ENCODE measurements around the gene CSGALNACT2.
"Not testable (repeated sequence)": the region's sequence is repeated elsewhere in the genome, so short reads cannot be mapped to it uniquely, and the experiment has no call there.

CSGALNACT2 gene

GRCh38 chr10:43167498-43167889 is 29.2 kb downstream of the CSGALNACT2 start:
- Mint-ChIP-seq H3K4me1 (peaks cover 34% of the 10 kb centered on the region), H3K27ac (no peak overlapping the region), H3K9me3 (no peaks in the 10 kb centered on the region), H3K27me3 (no peaks in the 10 kb centered on the region), H3K4me3 (no peak overlapping the region)
- DNase-seq (no peak), ATAC-seq (no peak)

- no peak for ATAC-seq
- Mint-ChIP-seq H3K4me1 (peaks cover 28% of the 10 kb centered on the region), H3K27me3 (no peaks in the 10 kb centered on the region), H3K9me3 (no peaks in the 10 kb centered on the region), H3K4me3 (no peak overlapping the region), H3K27ac (peak overlapping the region in 1 of 2 donors; percentile 35)
- no peak for DNase-seq
These were observed 32.2 kb downstream of the CSGALNACT2 start for GRCh38 chr10:43170491-43170890.

- H3K4me1 Mint-ChIP-seq, result peaks cover 14% of the 10 kb centered on the region
- no peak for DNase-seq
- H3K4me3 Mint-ChIP-seq, result no peak overlapping the region
- ATAC-seq, result peak; percentile 70
- H3K27me3 Mint-ChIP-seq, result no peaks in the 10 kb centered on the region
- peak overlapping the region in 1 of 2 donors; percentile 55 for H3K27ac Mint-ChIP-seq
- no peaks in the 10 kb centered on the region for H3K9me3 Mint-ChIP-seq
These were observed 34.4 kb downstream of the CSGALNACT2 start for GRCh38 chr10:43172645-43173044.

GRCh38 chr10:43173120-43173519 is 34.9 kb downstream of the CSGALNACT2 start:
- no peak for DNase-seq
- ATAC-seq, result no peak
- peaks cover 14% of the 10 kb centered on the region for H3K4me1 Mint-ChIP-seq
- H3K27ac Mint-ChIP-seq, result peak overlapping the region in 1 of 2 donors; percentile 55
- H3K27me3 Mint-ChIP-seq, result no peaks in the 10 kb centered on the region
- H3K4me3 Mint-ChIP-seq, result no peak overlapping the region
- H3K9me3 Mint-ChIP-seq, result no peaks in the 10 kb centered on the region

GRCh38 chr10:43174969-43175368 is 36.7 kb downstream of the CSGALNACT2 start:
- H3K27ac Mint-ChIP-seq, result no peak overlapping the region
- ATAC-seq (no peak), DNase-seq (no peak)
- no peak overlapping the region for H3K4me3 Mint-ChIP-seq
- H3K9me3 Mint-ChIP-seq, result no peaks in the 10 kb centered on the region
- peaks cover 14% of the 10 kb centered on the region for H3K4me1 Mint-ChIP-seq
- no peaks in the 10 kb centered on the region for H3K27me3 Mint-ChIP-seq

- Mint-ChIP-seq H3K4me1 (peaks cover 14% of the 10 kb centered on the region), H3K9me3 (no peaks in the 10 kb centered on the region), H3K4me3 (no peak overlapping the region), H3K27me3 (no peaks in the 10 kb centered on the region), H3K27ac (no peak overlapping the region)
- DNase-seq (no peak), ATAC-seq (no peak)
These were observed 38.0 kb downstream of the CSGALNACT2 start for GRCh38 chr10:43176271-43176670.

- Mint-ChIP-seq H3K27me3 (no peaks in the 10 kb centered on the region), H3K4me1 (peaks cover 5% of the 10 kb centered on the region), H3K9me3 (no peaks in the 10 kb centered on the region), H3K27ac (no peak overlapping the region), H3K4me3 (no peak overlapping the region)
- ATAC-seq, result no peak
- DNase-seq, result no peak
These were observed 39.4 kb downstream of the CSGALNACT2 start for GRCh38 chr10:43177595-43177994.

- Mint-ChIP-seq H3K4me3 (no peak overlapping the region), H3K27ac (no peak overlapping the region), H3K9me3 (no peaks in the 10 kb centered on the region), H3K4me1 (no peaks in the 10 kb centered on the region), H3K27me3 (no peaks in the 10 kb centered on the region)
- DNase-seq, result no peak
- ATAC-seq, result no peak
These were observed 42.9 kb downstream of the CSGALNACT2 start for GRCh38 chr10:43181146-43181545.

GRCh38 chr10:43183764-43184163 is 45.5 kb downstream of the CSGALNACT2 start:
- not testable (repeated sequence) for DNase-seq, H3K4me1 Mint-ChIP-seq, H3K27me3 Mint-ChIP-seq, ATAC-seq, H3K4me3 Mint-ChIP-seq, H3K9me3 Mint-ChIP-seq, H3K27ac Mint-ChIP-seq

- Mint-ChIP-seq H3K4me1 (no peaks in the 10 kb centered on the region), H3K4me3 (no peak overlapping the region), H3K27ac (no peak overlapping the region), H3K9me3 (no peaks in the 10 kb centered on the region), H3K27me3 (no peaks in the 10 kb centered on the region)
- no peak for DNase-seq
- ATAC-seq, result no peak
These were observed 47.9 kb downstream of the CSGALNACT2 start for GRCh38 chr10:43186150-43186549.

GRCh38 chr10:43187213-43187612 is 49.0 kb downstream of the CSGALNACT2 start:
- no peak overlapping the region for H3K27ac Mint-ChIP-seq
- ATAC-seq, result no peak
- H3K4me1 Mint-ChIP-seq, result no peaks in the 10 kb centered on the region
- H3K9me3 Mint-ChIP-seq, result no peaks in the 10 kb centered on the region
- no peak overlapping the region for H3K4me3 Mint-ChIP-seq
- no peaks in the 10 kb centered on the region for H3K27me3 Mint-ChIP-seq
- DNase-seq, result no peak

GRCh38 chr10:43188702-43189101 is 50.5 kb downstream of the CSGALNACT2 start:
- ATAC-seq (peak; percentile 80), DNase-seq (peak in 1 of 2 donors; percentile 19)
- Mint-ChIP-seq H3K4me1 (no peaks in the 10 kb centered on the region), H3K27me3 (no peaks in the 10 kb centered on the region), H3K9me3 (no peaks in the 10 kb centered on the region), H3K27ac (peak overlapping the region in 1 of 2 donors; percentile 72), H3K4me3 (no peak overlapping the region)

GRCh38 chr10:43190289-43190688 is 52.0 kb downstream of the CSGALNACT2 start:
- H3K27ac Mint-ChIP-seq, result peak overlapping the region in 1 of 2 donors; percentile 19
- no peak for ATAC-seq
- H3K9me3 Mint-ChIP-seq, result no peaks in the 10 kb centered on the region
- H3K4me1 Mint-ChIP-seq, result no peaks in the 10 kb centered on the region
- no peak overlapping the region for H3K4me3 Mint-ChIP-seq
- no peak for DNase-seq
- H3K27me3 Mint-ChIP-seq, result no peaks in the 10 kb centered on the region

GRCh38 chr10:43190775-43191174 is 52.5 kb downstream of the CSGALNACT2 start:
- ATAC-seq, result no peak
- no peak for DNase-seq
- H3K27me3 Mint-ChIP-seq, result no peaks in the 10 kb centered on the region
- H3K9me3 Mint-ChIP-seq, result no peaks in the 10 kb centered on the region
- H3K4me3 Mint-ChIP-seq, result no peak overlapping the region
- no peaks in the 10 kb centered on the region for H3K4me1 Mint-ChIP-seq
- no peak overlapping the region for H3K27ac Mint-ChIP-seq

- Mint-ChIP-seq H3K4me3 (no peak overlapping the region), H3K27ac (no peak overlapping the region), H3K4me1 (no peaks in the 10 kb centered on the region), H3K27me3 (no peaks in the 10 kb centered on the region), H3K9me3 (no peaks in the 10 kb centered on the region)
- DNase-seq (no peak), ATAC-seq (no peak)
These were observed 54.6 kb downstream of the CSGALNACT2 start for GRCh38 chr10:43192884-43193283.

GRCh38 chr10:43193496-43194080 is 55.3 kb downstream of the CSGALNACT2 start:
- no peak overlapping the region for H3K27ac Mint-ChIP-seq
- ATAC-seq, result no peak

GRCh38 chr10:43194266-43194665 is 56.0 kb downstream of the CSGALNACT2 start:
- DNase-seq, result no peak
- no peaks in the 10 kb centered on the region for H3K9me3 Mint-ChIP-seq
- H3K4me1 Mint-ChIP-seq, result no peaks in the 10 kb centered on the region
- H3K27me3 Mint-ChIP-seq, result no peaks in the 10 kb centered on the region
- ATAC-seq, result no peak
- H3K27ac Mint-ChIP-seq, result peak overlapping the region in 1 of 2 donors; percentile 48
- no peak overlapping the region for H3K4me3 Mint-ChIP-seq

More at GRCh38 chr10:43193496-43194080, 55.3 kb downstream of the CSGALNACT2 start:
- Mint-ChIP-seq H3K9me3 (no peaks in the 10 kb centered on the region), H3K4me3 (no peak overlapping the region), H3K27me3 (no peaks in the 10 kb centered on the region), H3K4me1 (no peaks in the 10 kb centered on the region)
- DNase-seq, result no peak

All from stimulated activated naive CD8-positive, alpha-beta T cell treated with anti-CD3 and anti-CD28 coated beads, Interleukin-15, amount 100 ng/mL, for 72 hours (primary cell).